ENCODE results near the gene SAP30BP. TPM values are rescaled to one million over a fixed set of nuclear protein-coding genes. Genes with fewer than 3 reads are reported as not detected.

The SAP30BP gene
- total RNA-seq, 2 donors from 2014 or later: 96.5 to 113 TPM

DNA sequence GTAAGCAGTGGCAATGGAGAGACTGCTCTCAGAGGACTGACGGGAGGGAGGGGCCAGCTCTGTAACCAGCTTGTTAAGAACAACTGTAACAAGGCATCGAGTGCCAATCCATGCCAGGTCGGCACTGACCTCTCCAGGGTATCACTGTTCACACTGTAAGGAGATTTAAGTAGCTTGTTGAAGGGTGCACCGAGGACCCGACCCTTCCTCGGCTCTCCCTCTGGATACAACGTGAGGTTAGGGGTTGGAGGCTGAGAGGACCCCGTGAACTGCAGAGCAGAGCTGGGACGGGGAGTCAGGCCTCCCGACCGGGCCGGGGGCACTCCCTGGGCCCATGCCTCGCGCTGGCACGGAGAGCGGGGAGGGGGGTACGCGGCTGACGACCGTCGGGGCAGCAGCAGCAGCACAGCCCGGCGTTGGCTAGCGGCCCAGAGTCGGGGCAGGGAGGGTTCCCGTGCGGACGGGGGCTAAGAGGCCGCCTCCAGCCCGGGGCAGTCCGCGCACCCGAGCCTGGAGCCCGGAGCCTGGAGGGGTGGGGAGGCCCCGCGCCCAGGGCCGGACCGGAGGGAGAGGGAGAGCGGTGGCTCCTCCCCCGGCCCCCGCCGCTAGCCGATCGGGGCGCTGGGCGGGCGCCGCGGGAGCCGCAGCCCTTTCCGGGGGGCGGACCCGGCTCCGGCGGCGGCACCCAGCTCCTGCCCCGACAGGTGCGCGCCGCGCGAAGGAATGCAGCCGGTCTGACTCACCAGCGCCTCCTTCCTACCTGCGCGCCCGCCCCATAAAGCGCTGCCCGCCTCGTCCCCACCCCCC, 53.7 kb downstream of the SAP30BP start, which contains the start of gene ITGB4:
ITGB4 (plus strand) TSS at position 804 of the 807 bp plus-strand sequence. CDS start 3,245 bp downstream, outside the sequence.
- H3K27me3 Mint-ChIP-seq (ENCODE audit: insufficient read depth): peaks cover 41% of the 10 kb centered on the region
- peaks cover 39% of the 10 kb centered on the region for H3K27me3 ChIP-seq (ENCODE audit: control insufficient read depth, insufficient read depth, low read length, poor library complexity, severe bottlenecking)
- H3K9me3 Mint-ChIP-seq: no peaks in the 10 kb centered on the region

DNA sequence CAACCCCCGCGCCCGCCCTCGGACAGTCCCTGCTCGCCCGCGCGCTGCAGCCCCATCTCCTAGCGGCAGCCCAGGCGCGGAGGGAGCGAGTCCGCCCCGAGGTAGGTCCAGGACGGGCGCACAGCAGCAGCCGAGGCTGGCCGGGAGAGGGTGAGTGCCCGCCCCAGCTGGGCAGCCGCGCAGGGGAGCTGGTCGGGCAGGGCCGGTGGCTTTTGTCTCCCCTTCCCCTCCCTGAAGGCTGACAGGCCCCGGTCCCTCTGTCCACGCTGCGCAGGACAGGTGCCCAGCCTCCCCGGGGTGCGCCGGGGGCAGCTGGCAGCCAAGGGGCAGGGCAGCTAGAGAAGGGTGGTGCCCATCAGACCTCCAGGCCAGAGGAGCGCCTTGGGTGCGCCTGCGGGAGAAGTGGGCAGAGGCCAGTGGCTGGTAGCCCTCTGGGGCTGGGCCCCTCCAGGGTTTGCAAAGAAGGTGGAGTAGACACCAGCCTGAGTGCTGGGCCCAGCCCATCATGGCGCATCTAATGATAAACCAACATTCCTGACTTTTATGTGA, 54.4 kb downstream of the SAP30BP start:
- H3K27me3 Mint-ChIP-seq (ENCODE audit: insufficient read depth): peaks cover 40% of the 10 kb centered on the region
- Histone ChIP-seq H3K4me1 (ENCODE audit: control insufficient read depth, insufficient read depth, low read length) (no peaks in the 10 kb centered on the region), H3K9me3 (ENCODE audit: control insufficient read depth, low read length) (no peaks in the 10 kb centered on the region), H3K36me3 (ENCODE audit: control insufficient read depth, insufficient read depth, low read length) (no peaks in the 10 kb centered on the region), H3K9ac (ENCODE audit: extremely low read depth, low read length, poor library complexity, severe bottlenecking) (no peak overlapping the region), H3K4me3 (ENCODE audit: low read length) (no peak overlapping the region), H3K27me3 (ENCODE audit: control insufficient read depth, insufficient read depth, low read length, poor library complexity, severe bottlenecking) (peaks cover 39% of the 10 kb centered on the region), H3K27ac (ENCODE audit: low read depth, low read length) (no peak overlapping the region)
- WGBS, 2 experiments (ENCODE audit: insufficient coverage in 1 of 2, insufficient read length in 1 of 2): 31 to 100% methylated on average over 3 to 31 of the region's 33 CpGs
- no peak overlapping the region for H3K27ac Mint-ChIP-seq
- H3K4me3 Mint-ChIP-seq: peak overlapping the region; percentile 37
- H3K9me3 Mint-ChIP-seq: no peaks in the 10 kb centered on the region
- peaks cover 2% of the 10 kb centered on the region for H3K4me1 Mint-ChIP-seq
- no peak for DNase-seq
- TF ChIP-seq, protein P1, sequence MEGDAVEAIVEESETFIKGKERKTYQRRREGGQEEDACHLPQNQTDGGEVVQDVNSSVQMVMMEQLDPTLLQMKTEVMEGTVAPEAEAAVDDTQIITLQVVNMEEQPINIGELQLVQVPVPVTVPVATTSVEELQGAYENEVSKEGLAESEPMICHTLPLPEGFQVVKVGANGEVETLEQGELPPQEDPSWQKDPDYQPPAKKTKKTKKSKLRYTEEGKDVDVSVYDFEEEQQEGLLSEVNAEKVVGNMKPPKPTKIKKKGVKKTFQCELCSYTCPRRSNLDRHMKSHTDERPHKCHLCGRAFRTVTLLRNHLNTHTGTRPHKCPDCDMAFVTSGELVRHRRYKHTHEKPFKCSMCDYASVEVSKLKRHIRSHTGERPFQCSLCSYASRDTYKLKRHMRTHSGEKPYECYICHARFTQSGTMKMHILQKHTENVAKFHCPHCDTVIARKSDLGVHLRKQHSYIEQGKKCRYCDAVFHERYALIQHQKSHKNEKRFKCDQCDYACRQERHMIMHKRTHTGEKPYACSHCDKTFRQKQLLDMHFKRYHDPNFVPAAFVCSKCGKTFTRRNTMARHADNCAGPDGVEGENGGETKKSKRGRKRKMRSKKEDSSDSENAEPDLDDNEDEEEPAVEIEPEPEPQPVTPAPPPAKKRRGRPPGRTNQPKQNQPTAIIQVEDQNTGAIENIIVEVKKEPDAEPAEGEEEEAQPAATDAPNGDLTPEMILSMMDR (conservative IDR thresholded peaks at IDR 0.05): no peak
- no peaks in the 10 kb centered on the region for H3K36me3 Mint-ChIP-seq (ENCODE audit: low read depth)

More for the DNA sequence above, 53.7 kb downstream of the SAP30BP start, which contains the start of gene ITGB4:
- H3K27ac Mint-ChIP-seq: peak within 1 kb of the TSS; percentile 52
- Histone ChIP-seq H3K36me3 (ENCODE audit: control insufficient read depth, insufficient read depth, low read length) (no peaks in the 10 kb centered on the region), H3K27ac (ENCODE audit: low read depth, low read length) (no peak within 1 kb of the TSS), H3K9ac (ENCODE audit: extremely low read depth, low read length, poor library complexity, severe bottlenecking) (peak within 1 kb of the TSS; percentile 11), H3K4me1 (ENCODE audit: control insufficient read depth, insufficient read depth, low read length) (no peaks in the 10 kb centered on the region), H3K4me3 (ENCODE audit: low read length) (peak within 1 kb of the TSS; percentile 35), H3K9me3 (ENCODE audit: control insufficient read depth, low read length) (no peaks in the 10 kb centered on the region)
- TF ChIP-seq, protein P1 (conservative IDR thresholded peaks at IDR 0.05): peak; percentile 60
- no peaks in the 10 kb centered on the region for H3K36me3 Mint-ChIP-seq (ENCODE audit: low read depth)
- H3K4me3 Mint-ChIP-seq: peak within 1 kb of the TSS; percentile 56
- peaks cover 2% of the 10 kb centered on the region for H3K4me1 Mint-ChIP-seq
- DNase-seq: peak; percentile 97
- WGBS, 2 experiments (ENCODE audit: insufficient coverage in 1 of 2, insufficient read length in 1 of 2): 9 to 21% methylated on average over 19 to 67 of the region's 70 CpGs

DNA sequence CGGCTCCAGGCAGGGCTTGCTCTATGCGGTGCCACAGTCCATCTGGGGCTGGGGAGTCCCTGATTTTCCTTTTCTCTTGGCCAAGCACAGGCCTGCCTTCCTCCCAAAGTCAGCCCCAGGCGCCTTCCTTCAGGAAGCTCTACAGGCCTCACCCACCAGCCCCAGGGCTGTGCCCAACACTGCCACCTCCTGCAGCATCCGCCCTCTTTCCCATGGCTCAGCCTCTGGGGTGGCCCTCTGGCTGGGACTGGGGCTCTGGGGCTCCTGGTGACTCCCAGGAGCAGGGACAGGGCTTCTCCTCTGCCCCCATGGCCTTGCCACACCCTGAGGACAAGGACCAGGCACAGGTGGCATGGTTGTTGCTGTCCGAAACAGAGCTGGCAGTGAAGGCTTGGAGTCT, 54.9 kb downstream of the SAP30BP start:
- Histone ChIP-seq H3K9ac (ENCODE audit: extremely low read depth, low read length, poor library complexity, severe bottlenecking) (no peak overlapping the region), H3K9me3 (ENCODE audit: control insufficient read depth, low read length) (no peaks in the 10 kb centered on the region), H3K4me1 (ENCODE audit: control insufficient read depth, insufficient read depth, low read length) (no peaks in the 10 kb centered on the region), H3K27me3 (ENCODE audit: control insufficient read depth, insufficient read depth, low read length, poor library complexity, severe bottlenecking) (peaks cover 39% of the 10 kb centered on the region), H3K36me3 (ENCODE audit: control insufficient read depth, insufficient read depth, low read length) (no peaks in the 10 kb centered on the region), H3K4me3 (ENCODE audit: low read length) (no peak overlapping the region), H3K27ac (ENCODE audit: low read depth, low read length) (no peak overlapping the region)
- WGBS, 2 experiments (ENCODE audit: insufficient coverage in 1 of 2, insufficient read length in 1 of 2): 94 to 100% methylated on average over 3 to 5 of the region's 5 CpGs
- Mint-ChIP-seq H3K27ac (no peak overlapping the region), H3K9me3 (no peaks in the 10 kb centered on the region), H3K4me3 (peak overlapping the region; percentile 37), H3K36me3 (ENCODE audit: low read depth) (no peaks in the 10 kb centered on the region), H3K27me3 (ENCODE audit: insufficient read depth) (peaks cover 40% of the 10 kb centered on the region), H3K4me1 (peaks cover 2% of the 10 kb centered on the region)
- TF ChIP-seq, protein P1 (conservative IDR thresholded peaks at IDR 0.05): no peak
- DNase-seq: no peak
